Stimulated activated CD4-positive, alpha-beta T cell treated with anti-CD3 and anti-CD28 coated beads, TNF-alpha, amount 100 ng/mL, for 4 hours (primary cell): ENCODE data around the gene DHX8.
"Not testable (repeated sequence)": the region's sequence is repeated elsewhere in the genome, so short reads cannot be mapped to it uniquely, and the experiment has no call there.

Experiments
- DNase-seq, 3 experiments: peaks; one replicate each; pipeline ENCODE4 v3.0.0-alpha.2; 2020; ENCODE audit warnings: low read depth in 3 of 3

Gene DHX8

DNA sequence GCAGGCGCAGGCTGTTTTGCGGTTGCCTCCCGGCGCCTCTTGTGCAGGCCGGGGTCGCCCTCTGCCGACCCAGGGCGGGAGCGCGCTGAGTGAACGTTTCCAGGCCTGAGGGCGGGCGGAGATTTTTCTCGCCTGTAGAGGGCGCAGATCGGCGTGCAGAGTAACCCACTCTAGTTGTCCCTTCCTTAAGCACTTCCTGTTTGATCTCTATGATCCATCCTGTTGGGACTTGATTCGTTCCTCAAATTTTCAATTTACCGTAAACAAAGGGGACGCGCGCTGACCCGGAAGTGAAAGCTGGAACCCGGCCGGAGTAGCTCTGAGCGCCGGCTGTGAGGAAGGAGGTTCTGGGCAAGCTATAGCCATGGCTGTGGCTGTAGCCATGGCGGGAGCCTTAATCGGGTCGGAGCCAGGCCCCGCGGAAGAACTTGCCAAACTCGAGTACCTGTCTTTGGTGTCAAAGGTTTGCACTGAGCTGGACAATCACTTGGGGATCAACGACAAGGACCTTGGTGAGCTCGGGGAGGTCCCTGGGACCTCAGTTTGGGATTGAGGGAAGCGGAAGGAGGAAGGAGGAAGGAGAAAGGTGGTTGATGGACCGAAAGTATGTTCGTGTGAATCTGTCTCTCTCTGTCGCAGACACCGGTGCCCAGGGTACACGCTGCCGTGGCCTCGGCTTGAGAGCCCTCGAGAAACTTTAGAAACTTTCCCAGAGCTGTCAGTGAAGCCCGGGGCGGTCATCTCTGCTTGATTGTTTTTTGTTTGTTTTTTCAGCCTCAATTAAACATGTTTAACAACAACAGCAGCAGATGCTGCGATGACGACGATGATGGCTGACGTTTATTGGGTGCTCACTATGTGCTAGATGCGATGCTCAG is at the start of gene DHX8:
Gene DHX8 (plus strand): TSS at position 302 of the 878 bp plus-strand sequence. CDS start 63 bp downstream, at position 365.
- DNase-seq: peak; percentile 97 to 98 (median 97)

DNA sequence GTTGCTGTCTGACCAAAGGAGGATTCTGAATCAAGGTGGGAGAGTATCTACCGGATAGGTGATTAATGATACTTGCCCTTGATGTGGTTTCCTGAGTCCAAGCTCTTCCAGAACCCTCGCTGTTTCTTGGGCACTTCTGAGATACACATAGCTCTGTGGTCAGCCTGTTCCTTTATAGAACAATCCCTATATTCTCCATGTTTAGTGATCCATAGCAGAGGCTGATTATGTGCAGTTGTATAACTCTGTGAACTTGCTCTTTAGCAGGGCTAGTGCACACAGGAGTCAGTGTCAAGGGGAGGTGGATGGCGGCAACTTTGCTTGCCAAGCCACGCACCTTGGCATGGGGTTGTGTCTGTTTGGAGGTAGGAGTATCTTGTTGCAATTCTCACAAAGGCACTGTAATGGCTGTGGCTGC is 48.9 kb upstream of the DHX8 start:
- DNase-seq: no peak

DNA sequence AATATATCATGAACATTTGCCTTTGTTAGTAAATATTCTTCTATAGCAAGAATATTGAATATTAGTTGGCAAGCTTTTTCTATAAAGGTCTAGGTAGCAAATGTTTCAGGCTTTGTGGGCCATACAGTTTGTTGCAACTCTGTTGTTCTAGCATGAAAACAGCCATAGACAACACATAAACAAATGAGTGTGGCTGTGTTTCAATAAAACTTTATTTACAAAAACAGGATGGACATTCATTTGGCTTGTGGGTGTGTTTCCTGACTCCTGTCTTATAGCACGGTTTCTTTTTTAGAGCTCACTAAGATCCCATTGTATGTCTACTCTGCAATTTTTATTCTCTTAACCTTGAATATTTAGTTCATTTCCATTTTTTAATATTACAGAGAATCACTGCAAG is 46.0 kb upstream of the DHX8 start:
- no peak for DNase-seq

DNA sequence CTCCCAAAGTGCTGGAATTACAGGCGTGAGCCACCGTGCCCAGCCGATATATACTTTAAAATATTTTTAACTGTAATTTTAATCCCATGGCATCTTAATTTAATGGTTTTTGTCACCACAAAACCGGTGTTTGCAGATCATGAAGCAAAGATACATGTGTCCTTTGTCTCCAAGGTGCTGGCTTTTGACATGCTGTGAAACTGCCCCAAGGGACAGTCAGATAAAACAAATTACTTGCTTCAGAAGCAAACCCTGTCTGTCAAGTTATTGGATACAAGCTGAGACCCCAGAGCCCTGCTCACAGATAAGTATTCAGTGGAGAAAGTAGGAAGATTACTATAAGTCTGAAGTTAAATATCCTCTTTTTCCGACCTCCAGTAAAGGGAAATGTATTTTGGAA is 45.1 kb upstream of the DHX8 start:
- no peak for DNase-seq

DNA sequence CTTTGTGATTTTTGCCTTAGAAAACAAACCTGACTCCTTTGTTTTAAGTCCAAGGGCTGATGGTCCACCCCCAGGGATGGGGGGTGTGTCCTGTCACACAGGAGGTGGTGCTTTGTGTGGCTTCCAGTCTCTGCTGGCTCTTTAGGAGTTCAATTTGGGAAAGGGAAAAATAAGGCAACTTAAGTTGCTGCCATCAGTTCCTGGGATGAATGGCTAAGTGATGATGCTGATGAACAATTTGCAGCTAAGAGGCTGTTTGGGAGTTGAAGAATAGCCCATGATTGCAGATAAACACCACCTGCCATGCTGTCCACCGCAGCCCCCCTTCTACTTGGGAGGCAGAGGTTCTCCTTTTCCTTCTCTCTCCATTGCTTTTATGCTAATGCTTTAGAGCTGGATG is 44.7 kb upstream of the DHX8 start:
- no peak for DNase-seq

DNA sequence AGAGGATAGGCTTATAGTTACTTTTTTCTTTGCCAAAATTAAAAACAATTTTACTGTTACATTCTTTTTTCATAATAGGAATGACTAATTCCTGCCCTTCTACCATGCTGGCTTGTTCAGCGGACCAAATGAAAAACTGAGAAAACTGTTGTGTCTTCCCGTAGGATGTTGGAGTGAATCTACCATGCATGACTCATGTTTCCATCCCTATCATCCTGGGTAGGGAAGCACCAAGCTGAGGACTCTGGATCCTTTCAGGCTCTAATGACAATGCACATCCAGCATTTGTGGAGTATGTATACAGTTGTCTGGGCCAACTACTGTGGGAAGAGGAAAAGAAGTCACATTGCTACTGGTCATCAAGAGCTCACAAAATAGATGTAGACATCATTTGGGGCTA is 41.1 kb upstream of the DHX8 start:
- no peak for DNase-seq

DNA sequence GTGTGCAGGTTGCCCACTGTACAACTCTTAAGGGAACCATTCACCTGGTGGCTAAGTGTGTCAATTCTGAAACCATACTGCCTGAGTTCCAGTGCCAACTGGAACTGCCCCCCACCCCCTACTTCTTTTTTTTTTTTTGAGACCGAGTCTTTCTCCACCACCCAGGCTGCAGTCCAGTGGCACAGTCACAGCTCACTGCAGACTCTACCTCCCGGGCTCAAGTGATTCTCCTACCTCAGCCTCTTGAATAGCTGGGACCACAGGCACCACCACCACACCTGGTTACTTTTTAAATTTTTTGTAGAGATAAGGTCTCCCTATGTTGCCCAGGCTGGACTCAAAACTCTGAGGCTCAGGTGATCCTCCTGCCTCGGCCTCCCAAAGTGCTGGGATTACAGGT is 40.4 kb upstream of the DHX8 start:
- DNase-seq: no peak

DNA sequence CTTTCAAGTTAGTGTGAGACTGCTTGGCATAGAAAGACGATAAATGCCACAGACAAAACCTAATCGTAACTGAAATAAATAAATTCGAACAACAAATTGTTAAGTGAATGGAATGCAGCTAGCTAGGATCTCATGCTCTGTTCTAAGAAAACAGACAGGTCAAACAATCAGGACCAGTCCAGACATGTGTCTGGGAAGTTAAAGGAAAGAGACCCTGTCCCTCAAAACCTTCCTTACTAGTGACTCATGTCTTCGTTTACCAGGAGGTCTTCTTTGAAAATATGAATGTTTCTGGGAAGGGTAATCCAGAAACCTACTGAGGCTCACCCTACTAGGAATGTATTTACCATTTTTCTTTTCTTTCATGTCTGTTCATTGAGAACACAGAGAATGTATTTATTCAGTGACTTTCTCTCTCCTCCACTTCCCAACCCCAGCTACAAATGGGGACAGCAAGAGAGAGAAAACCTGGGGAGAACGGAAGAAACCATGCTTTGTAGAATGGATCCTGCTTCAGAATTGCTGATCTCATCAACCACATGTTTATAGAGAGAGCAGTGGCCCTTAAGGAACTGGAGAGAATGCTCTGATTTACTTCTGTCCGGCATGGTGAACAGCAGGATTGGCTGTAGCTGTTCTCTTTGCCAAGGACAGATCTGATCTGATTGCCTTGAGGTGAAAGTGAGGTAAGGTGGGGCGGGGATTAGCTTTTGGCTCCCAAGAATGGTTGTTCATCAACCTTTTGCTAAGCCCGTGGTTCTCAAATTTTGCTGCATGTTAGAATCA is 39.4 kb upstream of the DHX8 start:
- no peak for DNase-seq

DNA sequence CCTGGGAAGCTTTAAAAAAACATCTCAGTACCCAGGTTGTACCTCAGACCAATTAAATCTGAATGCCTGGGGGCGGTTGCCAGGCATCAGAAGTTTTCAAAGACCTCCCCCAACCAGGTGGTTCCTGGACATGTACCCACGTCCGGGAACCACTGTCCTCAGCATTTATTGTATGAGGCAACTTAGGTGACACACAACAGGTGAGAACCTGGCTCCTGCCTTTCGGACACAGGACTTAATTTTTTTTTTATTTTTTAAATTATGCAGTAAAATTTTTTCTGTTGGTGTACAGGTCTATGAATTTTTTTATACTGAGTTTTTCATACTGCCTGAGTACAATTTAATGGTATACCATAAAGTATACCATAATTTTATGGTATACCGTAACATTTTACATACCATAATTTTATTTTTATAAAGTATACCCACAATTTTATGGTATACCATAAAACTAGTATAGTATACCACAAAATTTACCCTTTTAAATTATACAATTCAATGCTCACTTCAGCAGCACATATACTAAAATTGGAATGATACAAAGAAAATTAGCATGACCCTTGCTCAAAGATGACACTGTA is 38.7 kb upstream of the DHX8 start:
- DNase-seq: no peak

DNA sequence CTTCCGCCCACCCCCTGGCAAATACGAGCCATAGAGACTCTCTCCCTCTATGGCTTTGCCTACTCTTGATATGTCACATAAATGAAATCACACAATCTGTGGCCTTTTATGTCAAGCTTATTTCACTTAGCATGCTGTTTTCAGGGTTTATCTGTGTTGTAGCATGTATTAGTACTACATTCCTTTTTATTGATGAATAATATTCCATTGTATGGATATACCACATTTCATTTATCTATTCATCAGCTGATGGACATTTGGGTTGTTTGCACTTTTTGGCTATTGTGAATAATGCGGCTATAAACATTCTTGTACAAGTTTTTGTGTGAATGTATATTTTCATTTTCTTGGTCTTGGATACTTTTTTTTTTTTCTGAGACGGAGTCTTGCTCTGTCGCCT is 37.0 kb upstream of the DHX8 start:
- DNase-seq: no peak

DNA sequence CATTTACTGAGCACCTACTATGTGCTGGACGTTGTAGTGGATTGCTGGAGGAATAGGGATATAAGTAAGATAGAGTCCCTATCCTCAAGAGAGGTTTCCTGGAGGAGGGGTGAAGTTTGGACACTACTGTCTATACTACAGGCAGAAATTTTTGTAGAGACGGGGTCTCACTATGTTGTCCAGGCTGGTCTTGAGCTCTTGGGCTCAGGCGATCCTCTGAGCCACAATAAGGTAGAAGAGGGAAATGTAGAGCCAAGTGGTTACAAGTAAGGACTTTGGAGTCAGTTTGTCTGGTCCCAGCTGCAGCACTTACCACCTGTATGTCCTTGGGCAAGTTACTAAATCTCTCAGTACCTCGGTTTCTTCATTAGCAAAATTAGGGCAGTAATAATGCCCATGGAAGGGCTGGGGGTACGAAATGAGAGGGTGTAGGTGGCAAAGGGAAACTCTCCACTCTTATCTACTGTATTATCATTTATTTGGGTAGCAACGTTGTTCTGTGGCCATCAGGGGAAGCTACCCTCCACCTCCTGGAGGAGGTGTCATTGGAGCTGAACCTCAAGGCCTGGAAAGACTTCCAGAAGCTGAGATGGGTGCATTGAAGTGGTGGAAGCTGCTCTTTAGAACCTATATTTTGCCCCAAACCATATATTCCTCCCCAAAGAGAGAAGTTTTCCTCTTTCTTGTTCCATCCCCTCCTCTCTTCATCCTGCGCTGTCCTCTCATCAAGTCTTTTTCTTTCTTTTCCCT is 34.9 kb upstream of the DHX8 start:
- no peak for DNase-seq

DNA sequence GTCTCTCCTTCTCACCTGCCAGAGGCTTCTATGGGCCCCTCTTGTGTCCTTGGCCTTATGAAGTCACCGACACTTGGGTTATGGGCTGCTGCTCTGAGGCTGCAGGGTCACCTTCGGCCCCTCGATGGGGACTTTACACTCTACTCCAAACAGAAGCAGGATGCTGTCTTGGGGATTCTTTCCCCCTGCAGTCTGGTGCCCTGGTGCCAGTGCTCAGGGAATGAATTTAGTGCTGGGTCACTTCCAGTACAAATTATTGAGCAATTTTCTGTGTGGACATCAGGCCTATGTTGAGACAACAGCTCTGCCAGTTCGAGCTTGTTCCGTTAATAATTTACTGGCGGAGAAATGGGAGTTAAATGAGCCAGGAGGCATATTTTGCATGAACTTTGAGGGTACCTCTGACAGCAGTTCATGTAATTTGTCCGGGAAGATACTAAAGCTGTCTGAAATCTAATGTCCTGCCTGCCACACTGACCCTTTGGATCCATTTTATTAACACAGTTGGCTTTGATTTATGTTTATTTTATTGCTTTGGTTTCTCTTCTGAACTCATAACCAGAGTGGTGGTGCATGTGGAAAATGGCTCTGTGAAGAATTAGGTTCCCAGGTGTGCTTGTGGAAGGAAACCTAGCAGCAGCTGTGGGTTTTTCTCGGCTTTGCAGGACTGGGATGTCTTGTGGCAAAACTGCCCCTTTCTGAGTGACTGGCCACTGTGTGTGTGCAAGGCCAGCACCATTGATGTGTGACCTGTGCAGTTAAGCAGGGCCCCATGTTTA is 34.1 kb upstream of the DHX8 start:
- no peak for DNase-seq

DNA sequence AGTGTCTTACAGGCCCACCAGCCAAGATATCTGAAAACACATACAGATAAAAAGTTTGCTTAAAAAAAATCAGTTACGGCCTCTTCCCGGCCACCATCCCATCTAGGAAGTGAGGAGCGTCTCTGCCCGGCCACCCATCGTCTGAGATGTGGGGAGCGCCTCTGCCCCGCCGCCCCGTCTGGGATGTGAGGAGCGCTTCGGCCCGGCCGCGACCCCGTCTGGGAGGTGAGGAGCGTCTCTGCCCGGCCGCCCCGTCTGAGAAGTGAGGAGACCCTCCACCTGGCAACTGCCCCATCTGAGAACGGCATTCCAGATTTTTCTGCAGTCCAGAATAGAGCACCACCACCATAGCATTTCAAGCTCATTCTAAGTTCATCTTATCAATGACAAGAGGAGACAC is 33.0 kb upstream of the DHX8 start:
- not testable (repeated sequence) for DNase-seq

DNA sequence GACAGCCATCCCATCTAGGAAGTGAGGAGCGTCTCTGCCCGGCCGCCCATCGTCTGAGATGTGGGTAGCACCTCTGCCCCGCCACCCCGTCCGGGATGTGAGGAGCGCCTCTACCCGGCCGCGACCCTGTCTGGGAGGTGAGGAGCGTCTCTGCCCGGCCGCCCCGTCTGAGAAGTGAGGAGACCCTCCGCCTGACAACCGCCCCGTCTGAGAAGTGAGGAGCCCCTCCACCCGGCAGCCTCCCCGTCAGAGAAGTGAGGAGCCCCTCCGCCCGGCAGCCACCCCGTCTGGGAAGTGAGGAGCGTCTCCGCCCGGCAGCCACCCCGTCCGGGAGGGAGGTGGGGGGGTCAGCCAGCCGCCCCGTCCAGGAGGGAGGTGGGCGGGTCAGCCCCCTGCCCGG is 32.0 kb upstream of the DHX8 start:
- not testable (repeated sequence) for DNase-seq

DNA sequence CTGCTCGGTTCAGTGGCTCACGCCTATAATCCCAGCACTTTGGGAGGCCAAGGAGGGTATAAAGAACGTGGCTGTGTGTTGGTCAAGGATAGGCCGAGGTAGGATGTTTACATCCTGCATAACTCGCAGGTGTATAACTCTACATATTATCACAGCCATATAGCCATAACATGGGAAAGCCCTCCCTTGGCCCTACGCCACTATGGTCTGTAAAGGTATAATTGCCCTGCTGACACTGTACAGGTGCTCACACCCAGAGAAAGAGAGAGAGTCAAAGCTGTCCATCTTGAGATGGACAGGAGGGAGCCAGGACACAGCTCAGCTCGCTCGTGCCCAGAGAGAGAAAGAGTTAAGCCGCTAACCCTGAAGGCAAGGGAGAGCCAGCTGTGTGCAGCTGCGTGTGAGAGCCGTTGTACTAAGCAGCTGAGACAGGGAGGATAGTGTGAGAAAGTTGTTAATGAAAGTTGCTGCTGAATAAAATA is 30.4 kb upstream of the DHX8 start:
- DNase-seq: no peak

DNA sequence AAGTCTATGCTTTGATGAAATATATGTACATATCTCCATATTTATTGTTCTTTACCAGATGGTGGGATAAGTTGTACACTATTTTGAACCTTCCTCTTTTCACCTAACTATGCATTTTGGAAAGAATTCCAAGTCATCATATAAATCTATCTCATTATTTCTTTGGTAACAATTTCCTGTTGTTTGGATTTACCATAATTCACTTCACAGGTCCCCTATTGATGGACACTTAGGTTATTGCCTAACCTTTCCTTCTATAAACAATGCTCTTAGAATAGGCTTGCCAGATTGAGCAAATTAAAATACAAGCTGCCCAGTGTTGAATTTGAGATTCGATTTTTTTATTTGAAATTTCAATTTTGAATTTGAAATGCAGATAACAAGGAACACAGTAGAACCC is 28.9 kb upstream of the DHX8 start:
- no peak for DNase-seq

DNA sequence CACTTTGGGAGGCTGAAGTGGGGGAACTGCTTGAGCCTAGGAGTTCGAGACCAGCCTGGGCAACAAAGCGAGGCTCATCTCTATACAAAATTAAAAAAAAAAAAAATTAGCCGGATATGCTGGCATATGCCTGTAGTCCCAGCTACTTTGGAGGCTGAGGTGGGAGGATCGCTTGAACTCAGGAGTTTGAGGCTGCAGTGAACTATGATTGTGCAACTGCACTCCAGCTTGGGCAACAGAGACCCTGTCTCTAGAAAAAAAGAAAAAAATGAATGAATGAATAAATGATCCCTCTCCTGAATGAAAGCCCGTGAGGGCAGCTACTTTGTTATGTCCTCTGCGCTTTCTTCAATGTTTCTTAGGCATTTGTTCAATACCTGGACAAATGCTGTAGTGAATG is 27.7 kb upstream of the DHX8 start:
- DNase-seq: no peak

DNA sequence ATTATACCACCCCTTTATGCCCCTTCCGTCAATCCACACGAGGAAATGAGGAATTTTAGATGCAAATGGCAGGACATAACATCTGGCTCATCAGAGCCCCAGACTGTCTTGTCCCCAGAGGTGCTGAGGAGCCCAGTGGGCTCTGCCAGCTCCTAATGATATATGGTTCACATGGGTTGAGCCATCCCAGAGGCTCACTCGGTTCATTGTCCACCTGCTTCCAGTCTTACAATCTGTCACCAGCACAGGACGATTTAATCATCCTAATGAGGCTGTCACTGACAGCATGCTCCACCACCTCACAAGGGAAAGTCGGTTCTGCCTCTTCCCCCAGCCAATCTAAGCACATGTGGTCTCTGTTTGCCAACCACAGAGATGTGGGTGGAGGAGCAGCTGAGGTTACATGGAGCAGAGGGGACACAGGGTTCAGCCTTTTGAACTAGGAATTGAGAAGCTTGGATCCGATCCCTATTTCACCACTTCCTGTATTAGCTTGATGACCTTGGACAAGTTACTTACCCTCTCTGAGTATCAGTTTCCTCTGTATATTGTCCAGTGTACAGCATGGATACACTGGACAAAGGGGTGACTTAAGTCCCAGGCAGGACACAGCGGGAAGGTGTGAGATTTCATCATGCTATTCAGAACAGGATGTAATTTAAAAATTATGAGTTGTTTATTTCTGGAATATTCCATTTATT is 27.0 kb upstream of the DHX8 start:
- DNase-seq: no peak

DNA sequence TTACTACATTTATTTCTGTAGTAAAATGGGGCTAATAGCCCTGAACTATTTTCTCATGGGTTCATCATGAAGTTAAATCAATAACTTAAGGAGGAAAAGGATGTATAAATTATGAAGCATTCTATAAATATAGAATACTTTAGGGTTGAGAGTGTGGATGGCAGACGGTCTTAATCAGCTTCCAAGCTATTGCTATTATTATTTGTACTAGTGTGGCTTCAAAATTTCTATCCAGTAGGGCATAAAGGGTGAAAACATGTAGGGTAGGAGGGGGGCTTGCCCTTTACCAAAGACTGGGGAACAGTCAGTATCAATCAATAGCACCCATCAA is 26.4 kb upstream of the DHX8 start:
- DNase-seq: no peak

DNA sequence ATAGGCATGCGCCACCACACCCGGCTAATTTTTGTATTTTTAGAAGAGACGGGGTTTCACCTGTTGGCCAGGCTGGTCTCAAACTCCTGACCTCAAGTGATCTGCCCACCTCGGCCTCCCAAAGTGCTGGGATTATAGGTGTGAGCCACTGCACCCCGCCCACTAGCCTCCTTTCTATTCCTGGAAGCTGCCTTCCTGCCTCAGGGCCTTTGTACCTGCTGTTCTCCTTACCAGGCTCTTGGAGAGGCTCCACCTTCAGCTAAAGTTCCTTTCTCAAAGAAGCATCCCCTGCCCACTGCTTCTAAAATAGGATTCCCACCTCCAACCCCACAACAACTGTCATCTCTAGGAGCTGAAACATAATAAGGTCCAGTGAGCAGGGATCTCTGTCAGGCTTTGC is 23.9 kb upstream of the DHX8 start:
- not testable (repeated sequence) for DNase-seq

DNA sequence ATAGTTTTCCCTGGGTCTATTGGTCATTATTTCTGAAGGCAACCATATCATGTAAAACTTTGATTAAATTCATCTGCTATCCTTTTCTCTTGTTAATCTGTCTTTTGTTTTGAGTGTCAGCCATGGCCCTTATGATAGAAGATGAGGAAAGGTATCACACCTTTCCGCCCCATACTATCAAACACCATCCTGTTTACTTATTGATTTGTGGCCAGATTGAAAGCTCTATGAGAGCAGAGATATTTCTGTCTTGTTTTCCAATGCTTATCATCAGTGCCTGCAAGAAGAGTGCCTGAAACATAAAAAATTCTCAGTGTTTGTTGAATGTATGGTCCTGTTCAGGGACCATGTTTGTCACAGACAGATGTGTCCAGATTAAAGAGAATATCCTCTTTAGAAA is 22.6 kb upstream of the DHX8 start:
- no peak for DNase-seq
